A673 (cell line): ENCODE results near the gene NCAPG. TPM values are rescaled to one million over a fixed set of nuclear protein-coding genes. Genes with fewer than 3 reads are reported as not detected.

Experiments
- BruUV-seq: library from RNA; stranded (reverse); fragments of 400-500 nt; replicated peaks from 2 replicates; lab custom pipeline; 2021; lab: Mats Ljungman, UMichigan
- CTCF ChIA-PET: fragments of 300-600 bp; sonication (Branson Sonifier 250); formaldehyde crosslinking; loops from one replicate; lab custom pipeline; 2022; ENCODE audit warnings: antibody characterized with exemption; lab: Charles Lee
- POLR2A ChIA-PET: fragments of 300-600 bp; sonication (Branson Sonifier 250); formaldehyde crosslinking; loops from one replicate; lab custom pipeline; 2022; ENCODE audit warnings: antibody characterized with exemption; ENCODE audit not compliant: low non-redundant PET; lab: Charles Lee
- DNase-seq: peaks from one replicate; pipeline ENCODE4 v3.0.0-alpha.2; 2015; ENCODE audit warnings: low spot score
- H3K27ac ChIP-seq: fragments of 200-600 bp; sonication (generic); 2 replicates; pipeline ENCODE4 v1.5.1; 2016; ENCODE audit warnings: mixed run types, low read depth, mild to moderate bottlenecking, mixed read lengths, antibody characterized with exemption, low read length; ENCODE audit not compliant: poor library complexity, severe bottlenecking
- H3K27me3 ChIP-seq: fragments of 200-600 bp; sonication (generic); replicated peaks from 2 replicates; pipeline ENCODE4 v1.6.1; 2017; ENCODE audit warnings: mixed run types, low read depth, mild to moderate bottlenecking, mixed read lengths, antibody characterized with exemption, low read length; ENCODE audit not compliant: insufficient read depth, poor library complexity
- H3K36me3 ChIP-seq: fragments of 200-600 bp; sonication (generic); 2 replicates; pipeline ENCODE4 v1.6.1; 2016; ENCODE audit warnings: mixed run types, mild to moderate bottlenecking, mixed read lengths, antibody characterized with exemption, low read length; ENCODE audit not compliant: insufficient read depth, poor library complexity, severe bottlenecking
- H3K4me1 ChIP-seq: fragments of 200-600 bp; sonication (generic); 2 replicates; pipeline ENCODE4 v1.6.1; 2017; ENCODE audit warnings: mixed run types, mild to moderate bottlenecking, mixed read lengths, antibody characterized with exemption, low read length; ENCODE audit not compliant: insufficient read depth, poor library complexity, severe bottlenecking
- H3K4me3 ChIP-seq: fragments of 200-600 bp; sonication (generic); 2 replicates; pipeline ENCODE4 v1.5.1; 2016; ENCODE audit warnings: low read depth, mixed run types, mild to moderate bottlenecking, mixed read lengths, low read length; ENCODE audit not compliant: poor library complexity, severe bottlenecking
- H3K9me3 ChIP-seq: fragments of 200-600 bp; sonication (generic); 2 replicates; pipeline ENCODE4 v1.6.1; 2016; ENCODE audit warnings: mixed run types, low read depth, mild to moderate bottlenecking, mixed read lengths, antibody characterized with exemption, low read length; ENCODE audit not compliant: poor library complexity, severe bottlenecking
- CTCF ChIP-seq: fragments of 300-800, 200-600 bp; sonication (generic); conservative IDR thresholded peaks from 2 replicates; pipeline ENCODE4 v1.5.1; 2017; ENCODE audit warnings: low read depth, mild to moderate bottlenecking, antibody characterized with exemption, low read length, moderate library complexity, mixed read lengths
- EZH2 ChIP-seq: fragments of 200-600 bp; sonication (generic); IDR thresholded peaks from 2 replicates; pipeline ENCODE4 v1.6.1; 2017; ENCODE audit warnings: borderline replicate concordance, low read depth, mild to moderate bottlenecking, mixed read lengths, antibody characterized with exemption, low read length; ENCODE audit not compliant: poor library complexity, severe bottlenecking
- intact Hi-C: fragments of 100-400 bp; cut with micrococcal nuclease; formaldehyde crosslinking; loops from one replicate; pipeline ENCODE4 v1.10.0; 2022; ENCODE audit not compliant: unreplicated experiment
- total RNA-seq: library from RNA; stranded (reverse); gene quantifications from 2 replicates; pipeline ENCODE4 v1.2.3, GENCODE V29; 2021

Gene NCAPG
- total RNA-seq, 1 experiment from 2014 or later, result 105 TPM

DNA sequence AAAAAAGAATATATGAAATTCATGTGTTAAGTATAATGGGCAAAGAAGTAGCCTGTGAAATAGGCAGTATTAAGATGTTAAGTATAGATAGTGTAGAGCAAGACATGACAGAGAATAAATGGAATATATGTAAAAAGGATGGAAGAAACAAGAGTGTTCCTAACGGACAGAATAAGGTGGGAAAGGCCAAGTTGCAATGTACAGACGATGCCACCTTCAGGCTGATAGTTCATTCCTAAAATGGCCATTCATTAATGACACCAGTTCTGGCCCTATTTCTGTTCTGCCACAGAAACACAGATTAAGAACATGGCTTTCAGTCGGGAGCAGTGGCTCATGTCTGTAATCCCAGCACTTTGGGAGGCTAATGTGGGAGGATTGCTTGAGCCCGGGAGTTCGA is 24.9 kb upstream of the NCAPG start:
- Histone ChIP-seq H3K27me3 (peaks cover 7% of the 10 kb centered on the region), H3K4me3 (no peak overlapping the region), H3K36me3 (no peaks in the 10 kb centered on the region), H3K27ac (no peak overlapping the region), H3K4me1 (peaks cover 7% of the 10 kb centered on the region), H3K9me3 (no peaks in the 10 kb centered on the region)
- DNase-seq, result no peak
- POLR2A ChIA-PET, result no interaction called here
- intact Hi-C loops, result no loop called here
- CTCF ChIA-PET, result no interaction called here
- TF ChIP-seq CTCF (0 out of 2 replicates have a peak, but pooled peaks have one; percentile 14), EZH2 (no peak)
- no TSS peak for BruUV-seq

DNA sequence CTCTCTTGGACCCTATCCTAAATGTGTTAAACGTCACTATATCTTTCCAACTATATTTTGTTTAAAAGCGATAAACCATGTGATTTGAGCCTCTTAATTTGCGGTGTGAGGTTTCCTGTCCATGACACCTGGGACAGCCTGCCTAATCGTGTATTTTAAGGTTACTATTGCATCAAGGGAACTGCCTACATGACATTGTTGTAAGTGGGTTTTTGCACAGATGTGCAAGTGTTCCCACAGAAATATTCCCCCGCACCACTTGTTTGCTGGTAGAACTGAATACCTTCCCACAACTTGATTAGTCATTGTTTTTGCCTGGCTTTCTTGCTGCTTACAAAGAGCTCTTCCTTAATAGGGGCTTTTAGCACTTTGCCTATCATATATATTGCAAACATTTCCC is 24.2 kb upstream of the NCAPG start:
- CTCF ChIA-PET, result no interaction called here
- BruUV-seq, result no TSS peak

DNA sequence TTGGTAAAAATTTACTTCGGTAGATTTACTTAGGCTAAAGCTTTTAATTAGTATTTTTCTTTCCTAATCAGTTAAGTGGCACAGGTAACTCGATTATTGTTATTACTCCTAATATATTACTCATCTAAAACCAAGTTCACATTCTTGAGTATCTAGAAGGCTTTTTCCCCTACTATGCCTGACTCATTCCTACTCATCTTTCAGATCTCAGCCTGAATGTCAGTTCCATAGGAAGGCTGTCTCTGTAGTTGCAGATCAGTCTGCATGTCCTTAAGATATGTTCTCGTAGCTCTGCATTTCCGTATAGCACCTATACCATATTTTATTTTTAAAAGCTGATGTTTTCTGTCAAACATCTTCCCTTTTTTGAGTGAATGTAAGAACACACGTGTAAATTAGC is 23.5 kb upstream of the NCAPG start:
- no peak for DNase-seq
- H3K27ac ChIP-seq, result no peak overlapping the region
- ChIA-PET POLR2A (no interaction called here), CTCF (no interaction called here)
- intact Hi-C loops, result no loop called here
- peaks cover 10% of the 10 kb centered on the region for H3K36me3 ChIP-seq
- H3K4me3 ChIP-seq, result no peak overlapping the region
- no TSS peak for BruUV-seq
- no peak for TF ChIP-seq CTCF
- TF ChIP-seq EZH2, result no peak
- H3K27me3 ChIP-seq, result no peaks in the 10 kb centered on the region
- no peaks in the 10 kb centered on the region for H3K4me1 ChIP-seq
- H3K9me3 ChIP-seq, result no peaks in the 10 kb centered on the region

More for the DNA sequence above, 24.2 kb upstream of the NCAPG start:
- H3K36me3 ChIP-seq, result peaks cover 6% of the 10 kb centered on the region
- intact Hi-C loops, result no loop called here
- no peak overlapping the region for H3K27ac ChIP-seq
- TF ChIP-seq EZH2, result no peak
- TF ChIP-seq CTCF, result no peak
- H3K4me1 ChIP-seq, result peaks cover 5% of the 10 kb centered on the region
- no peak for DNase-seq
- POLR2A ChIA-PET, result no interaction called here
- H3K4me3 ChIP-seq, result no peak overlapping the region
- H3K9me3 ChIP-seq, result no peaks in the 10 kb centered on the region
- peaks cover under 1% of the 10 kb centered on the region for H3K27me3 ChIP-seq
